GM20000 (cell line): ENCODE data around the gene PSMB1.
"Not testable (repeated sequence)": the region's sequence is repeated elsewhere in the genome, so short reads cannot be mapped to it uniquely, and the experiment has no call there.

Experiments used
- DNase-seq: peaks from one replicate; pipeline ENCODE4 v3.0.0; 2012; ENCODE audit warnings: low spot score
- CTCF ChIP-seq: IDR thresholded peaks from 2 replicates; pipeline ENCODE4 v1.5.1; 2012; ENCODE audit warnings: mild to moderate bottlenecking, control low read depth; ENCODE audit errors: extremely low read depth, missing control alignments

PSMB1 gene

GRCh38 chr6:170506446-170506845 is 46.7 kb downstream of the PSMB1 start:
- TF ChIP-seq CTCF, result no peak
- no peak for DNase-seq

- DNase-seq, result no peak
- TF ChIP-seq CTCF, result no peak
Measured at GRCh38 chr6:170505306-170505705, 47.8 kb downstream of the PSMB1 start.

GRCh38 chr6:170504479-170504878 is 48.6 kb downstream of the PSMB1 start:
- no peak for DNase-seq

GRCh38 chr6:170503414-170503761 is 49.7 kb downstream of the PSMB1 start:
- no peak for DNase-seq
- no peak for TF ChIP-seq CTCF

More at GRCh38 chr6:170504479-170504878, 48.6 kb downstream of the PSMB1 start:
- no peak for TF ChIP-seq CTCF

- DNase-seq, result not testable (repeated sequence)
Measured at GRCh38 chr6:170502733-170503413, 50.2 kb downstream of the PSMB1 start.

GRCh38 chr6:170502268-170502667 is 50.8 kb downstream of the PSMB1 start:
- not testable (repeated sequence) for DNase-seq

- TF ChIP-seq CTCF, result no peak
- DNase-seq, result no peak
Measured at GRCh38 chr6:170500955-170501590, 52.0 kb downstream of the PSMB1 start.

- no peak for DNase-seq
- no peak for TF ChIP-seq CTCF
Measured at GRCh38 chr6:170497841-170498301, 55.2 kb downstream of the PSMB1 start.
